K562 (cell line): ENCODE results near the gene MAN1B1. TPM values are rescaled to one million over a fixed set of nuclear protein-coding genes. Genes with fewer than 3 reads are reported as not detected.

Experiments used
- ARID1B ChIP-seq: fragments of 450-650 bp; IDR thresholded peaks from 2 replicates; pipeline ENCODE4 v1.6.1; 2016; ENCODE audit warnings: antibody characterized with exemption, mild to moderate bottlenecking, inconsistent platforms
- ATF1 ChIP-seq, 2 experiments: fragments of 450-650 bp in 1 of 2; IDR thresholded peaks; 2 replicates each; pipeline ENCODE4 v1.6.1; 2016; ENCODE audit warnings: missing compliant biosample characterization in 1 of 2, missing genetic modification characterization in 1 of 2
- BRD9 ChIP-seq: fragments of 450-650 bp; IDR thresholded peaks from 2 replicates; pipeline ENCODE4 v1.6.1; 2018; ENCODE audit warnings: low read depth; ENCODE audit not compliant: partially characterized antibody
- CHCHD3 ChIP-seq: fragments of 250-450 bp; sonication (Bioruptor Pico); IDR thresholded peaks from 2 replicates; pipeline ENCODE4 v2.1.2; 2022; ENCODE audit warnings: mild to moderate bottlenecking
- CREB1 ChIP-seq, 2 experiments: sonication (generic) in 1 of 2; formaldehyde crosslinking in 1 of 2; IDR thresholded peaks; 2 replicates each; pipeline versions ENCODE4 v1.6.1 to v1.8.0; 2012 to 2022; ENCODE audit warnings: inconsistent platforms in 1 of 2, mild to moderate bottlenecking in 1 of 2, missing genetic modification reagents in 1 of 2, moderate library complexity in 1 of 2
- HDAC3 ChIP-seq: fragments of 450-650 bp; IDR thresholded peaks from 2 replicates; pipeline ENCODE4 v1.6.1; 2018; ENCODE audit warnings: borderline replicate concordance, mild to moderate bottlenecking, moderate library complexity; ENCODE audit not compliant: partially characterized antibody
- LEF1 ChIP-seq: fragments of 450-650 bp; IDR thresholded peaks from 2 replicates; pipeline ENCODE4 v1.6.1; 2016; ENCODE audit warnings: mild to moderate bottlenecking
- NONO ChIP-seq, 2 experiments: fragments of 200-400 bp in 1 of 2; fragments of 450-650 bp in 1 of 2; formaldehyde crosslinking in 1 of 2; IDR thresholded peaks; 2 replicates each; pipeline ENCODE4 v1.6.1; 2017; ENCODE audit warnings: low read depth in 2 of 2, mild to moderate bottlenecking in 2 of 2, moderate library complexity in 2 of 2, low read length in 1 of 2
- RNF2 ChIP-seq: sonication (generic); IDR thresholded peaks from 2 replicates; pipeline ENCODE4 v1.6.1; 2016
- SREBF1 ChIP-seq: fragments of 150-350 bp; IDR thresholded peaks from 2 replicates; pipeline ENCODE4 v1.6.1; 2014; ENCODE audit warnings: antibody characterized with exemption, low read depth, low read length, borderline replicate concordance
- SUPT5H ChIP-seq: fragments of 450-650 bp; IDR thresholded peaks from 2 replicates; pipeline ENCODE4 v1.6.1; 2016
- TEAD1 ChIP-seq, 2 experiments: fragments of 450-650 bp in 1 of 2; sonication (generic) in 1 of 2; formaldehyde crosslinking; IDR thresholded peaks; 2 replicates each; pipeline versions ENCODE4 v1.4.0 to v1.8.0; 2020 to 2022; ENCODE audit warnings: mild to moderate bottlenecking in 2 of 2, missing genetic modification reagents in 1 of 2
- U2AF2 ChIP-seq: fragments of 200-400 bp; formaldehyde crosslinking; optimal IDR thresholded peaks from 2 replicates; pipeline ENCODE3; 2017; ENCODE audit warnings: low read depth, mild to moderate bottlenecking, low read length
- XRCC5 ChIP-seq: fragments of 200-400 bp; formaldehyde crosslinking; IDR thresholded peaks from 2 replicates; pipeline ENCODE4 v1.6.1; 2017; ENCODE audit warnings: low read depth, mild to moderate bottlenecking, low read length
- YY1 ChIP-seq, 3 experiments: IDR thresholded peaks; 2 replicates each; pipeline ENCODE4 v1.6.1; 2011; ENCODE audit warnings: low read length in 2 of 3, mild to moderate bottlenecking in 2 of 3, moderate library complexity in 2 of 3, borderline replicate concordance in 1 of 3, control low read depth in 1 of 3, low read depth in 1 of 3; ENCODE audit not compliant: insufficient read depth in 3 of 3, insufficient replicate concordance in 2 of 3, control insufficient read depth in 1 of 3, insufficient read length in 1 of 3; ENCODE audit errors: extremely low read depth in 1 of 3
- ZBTB49 ChIP-seq: sonication (generic); formaldehyde crosslinking; IDR thresholded peaks from 2 replicates; pipeline ENCODE4 v1.8.0; 2022; ENCODE audit warnings: missing genetic modification reagents, mild to moderate bottlenecking, borderline replicate concordance
- ZC3H11A ChIP-seq: IDR thresholded peaks from 2 replicates; pipeline ENCODE4 v1.6.1; 2012; ENCODE audit warnings: low read depth, low read length, improper control_type of control experiment
- ZNF134 ChIP-seq: fragments of 250-450 bp; sonication (Bioruptor Pico); conservative IDR thresholded peaks from 2 replicates; pipeline ENCODE4 v1.4.0; 2020
- polyA plus RNA-seq, 8 experiments: library from polyadenylated mRNA; depleted of rRNA in 4 of 8; stranded (reverse) in 5 of 8; unstranded in 3 of 8; fragments of >200 nt; fragmentation: Nextera tagmentation in 2 of 8; fragmentation: Illumina TruSeq in 1 of 8; extraction: Ambion mirVana in 2 of 8; extraction: Trizol in 1 of 8; gene quantifications; 2 replicates each; pipeline versions ENCODE4 v1.2.1 to v1.2.3, GENCODE V29; 2011 to 2014; ENCODE audit warnings: inconsistent platforms in 1 of 8, missing spikeins in 1 of 8
- total RNA-seq, 7 experiments: library from RNA; depleted of rRNA in 6 of 7; stranded (reverse); fragments of >200 nt in 6 of 7; fragmentation: Illumina TruSeq in 2 of 7; extraction: Trizol in 2 of 7; gene quantifications; 2 replicates each; pipeline versions ENCODE4 v1.2.1 to v1.2.3, GENCODE V29; 2011 to 2021; ENCODE audit warnings: low replicate concordance in 1 of 7
- TF ChIP-seq, protein P1 (sequence below), 2 experiments: fragments of 450-650 bp; IDR thresholded peaks; 2 replicates each; pipeline ENCODE4 v1.6.1; 2016
- TF ChIP-seq, protein P2 (sequence below): IDR thresholded peaks from 3 replicates; pipeline ENCODE4 v1.6.1; 2011; ENCODE audit warnings: borderline replicate concordance, mild to moderate bottlenecking; ENCODE audit not compliant: insufficient read length, insufficient read depth
- TF ChIP-seq, protein P3 (sequence below): fragments of 450-650 bp; formaldehyde crosslinking; IDR thresholded peaks from 2 replicates; pipeline ENCODE4 v1.4.0; 2020; ENCODE audit warnings: mild to moderate bottlenecking, moderate library complexity

Gene MAN1B1
- total and polyA plus RNA-seq, 9 of the 15 experiments (the other 6 are each of a cell fraction or from before 2014, with no cell fraction given) = 0.55 to 36.6 (median 27.3) TPM

GRCh38 chr9:137129456-137130175, 42.8 kb downstream of the MAN1B1 start (continued):
- TF ChIP-seq, protein P1, sequence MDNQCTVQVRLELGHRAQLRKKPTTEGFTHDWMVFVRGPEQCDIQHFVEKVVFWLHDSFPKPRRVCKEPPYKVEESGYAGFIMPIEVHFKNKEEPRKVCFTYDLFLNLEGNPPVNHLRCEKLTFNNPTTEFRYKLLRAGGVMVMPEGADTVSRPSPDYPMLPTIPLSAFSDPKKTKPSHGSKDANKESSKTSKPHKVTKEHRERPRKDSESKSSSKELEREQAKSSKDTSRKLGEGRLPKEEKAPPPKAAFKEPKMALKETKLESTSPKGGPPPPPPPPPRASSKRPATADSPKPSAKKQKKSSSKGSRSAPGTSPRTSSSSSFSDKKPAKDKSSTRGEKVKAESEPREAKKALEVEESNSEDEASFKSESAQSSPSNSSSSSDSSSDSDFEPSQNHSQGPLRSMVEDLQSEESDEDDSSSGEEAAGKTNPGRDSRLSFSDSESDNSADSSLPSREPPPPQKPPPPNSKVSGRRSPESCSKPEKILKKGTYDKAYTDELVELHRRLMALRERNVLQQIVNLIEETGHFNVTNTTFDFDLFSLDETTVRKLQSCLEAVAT (IDR thresholded peaks at IDR 0.05) = peak in 1 of 2 experiments; percentile 39; a peak in 1 of 4 replicates
- TF ChIP-seq ATF1 (CRISPR knock-in tag; IDR thresholded peaks at IDR 0.05) = peak; percentile 22; the same call in 1 of the 2 replicates
- peak; percentile 70 for TF ChIP-seq ATF1 (tag; IDR thresholded peaks at IDR 0.05)
- peak; percentile 82 to 90 (median 87) for TF ChIP-seq YY1 (IDR thresholded peaks at IDR 0.05; ENCODE audit: borderline replicate concordance in 1 of 3, control insufficient read depth in 1 of 3, extremely low read depth in 1 of 3, insufficient read depth in 3 of 3, insufficient read length in 1 of 3, insufficient replicate concordance in 2 of 3, low read depth in 1 of 3, low read length in 2 of 3)
- peak in 1 of 2 experiments; percentile 60; a peak in 2 of 4 replicates for TF ChIP-seq NONO (IDR thresholded peaks at IDR 0.05; ENCODE audit: low read depth in 2 of 2, low read length in 1 of 2)
- no peak for TF ChIP-seq SREBF1
- TF ChIP-seq ZC3H11A = no peak
- 0 out of 2 replicates have a peak, but pooled peaks have one; percentile 5 for TF ChIP-seq ZNF134 (CRISPR knock-in tag)
- peak; percentile 82 for TF ChIP-seq SUPT5H
- TF ChIP-seq RNF2 = no peak
- no peak for TF ChIP-seq ZBTB49 (CRISPR knock-in tag)
- peak; percentile 71 for TF ChIP-seq CREB1 (IDR thresholded peaks at IDR 0.05)
- TF ChIP-seq CREB1 (CRISPR knock-in tag; IDR thresholded peaks at IDR 0.05) = peak; percentile 84
- TF ChIP-seq TEAD1 (CRISPR knock-in tag; IDR thresholded peaks at IDR 0.05) = no peak; a peak in 1 of 4 replicates
- no peak for TF ChIP-seq BRD9
- TF ChIP-seq, protein P2, sequence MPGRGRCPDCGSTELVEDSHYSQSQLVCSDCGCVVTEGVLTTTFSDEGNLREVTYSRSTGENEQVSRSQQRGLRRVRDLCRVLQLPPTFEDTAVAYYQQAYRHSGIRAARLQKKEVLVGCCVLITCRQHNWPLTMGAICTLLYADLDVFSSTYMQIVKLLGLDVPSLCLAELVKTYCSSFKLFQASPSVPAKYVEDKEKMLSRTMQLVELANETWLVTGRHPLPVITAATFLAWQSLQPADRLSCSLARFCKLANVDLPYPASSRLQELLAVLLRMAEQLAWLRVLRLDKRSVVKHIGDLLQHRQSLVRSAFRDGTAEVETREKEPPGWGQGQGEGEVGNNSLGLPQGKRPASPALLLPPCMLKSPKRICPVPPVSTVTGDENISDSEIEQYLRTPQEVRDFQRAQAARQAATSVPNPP = no peak
- TF ChIP-seq CHCHD3 (CRISPR knock-in tag) = no peak
- TF ChIP-seq LEF1 = no peak
- TF ChIP-seq U2AF2 = no peak
- peak; percentile 93 for TF ChIP-seq HDAC3
- TF ChIP-seq ARID1B = no peak
- TF ChIP-seq, protein P3, sequence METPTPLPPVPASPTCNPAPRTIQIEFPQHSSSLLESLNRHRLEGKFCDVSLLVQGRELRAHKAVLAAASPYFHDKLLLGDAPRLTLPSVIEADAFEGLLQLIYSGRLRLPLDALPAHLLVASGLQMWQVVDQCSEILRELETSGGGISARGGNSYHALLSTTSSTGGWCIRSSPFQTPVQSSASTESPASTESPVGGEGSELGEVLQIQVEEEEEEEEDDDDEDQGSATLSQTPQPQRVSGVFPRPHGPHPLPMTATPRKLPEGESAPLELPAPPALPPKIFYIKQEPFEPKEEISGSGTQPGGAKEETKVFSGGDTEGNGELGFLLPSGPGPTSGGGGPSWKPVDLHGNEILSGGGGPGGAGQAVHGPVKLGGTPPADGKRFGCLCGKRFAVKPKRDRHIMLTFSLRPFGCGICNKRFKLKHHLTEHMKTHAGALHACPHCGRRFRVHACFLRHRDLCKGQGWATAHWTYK = no peak
- TF ChIP-seq XRCC5 = no peak
